Measurements from ENCODE around the gene CHIC2. TPM values are rescaled to one million over a fixed set of nuclear protein-coding genes. Genes with fewer than 3 reads are reported as not detected.
A peak's percentile ranks its signal among the peaks of the same experiment; 100 is the strongest.

Gene CHIC2
- total and polyA plus RNA-seq, 2 of the 8 experiments (the other 6 are each of a cell fraction or from before 2014, with no cell fraction given): 4.5 to 10.9 TPM

DNA sequence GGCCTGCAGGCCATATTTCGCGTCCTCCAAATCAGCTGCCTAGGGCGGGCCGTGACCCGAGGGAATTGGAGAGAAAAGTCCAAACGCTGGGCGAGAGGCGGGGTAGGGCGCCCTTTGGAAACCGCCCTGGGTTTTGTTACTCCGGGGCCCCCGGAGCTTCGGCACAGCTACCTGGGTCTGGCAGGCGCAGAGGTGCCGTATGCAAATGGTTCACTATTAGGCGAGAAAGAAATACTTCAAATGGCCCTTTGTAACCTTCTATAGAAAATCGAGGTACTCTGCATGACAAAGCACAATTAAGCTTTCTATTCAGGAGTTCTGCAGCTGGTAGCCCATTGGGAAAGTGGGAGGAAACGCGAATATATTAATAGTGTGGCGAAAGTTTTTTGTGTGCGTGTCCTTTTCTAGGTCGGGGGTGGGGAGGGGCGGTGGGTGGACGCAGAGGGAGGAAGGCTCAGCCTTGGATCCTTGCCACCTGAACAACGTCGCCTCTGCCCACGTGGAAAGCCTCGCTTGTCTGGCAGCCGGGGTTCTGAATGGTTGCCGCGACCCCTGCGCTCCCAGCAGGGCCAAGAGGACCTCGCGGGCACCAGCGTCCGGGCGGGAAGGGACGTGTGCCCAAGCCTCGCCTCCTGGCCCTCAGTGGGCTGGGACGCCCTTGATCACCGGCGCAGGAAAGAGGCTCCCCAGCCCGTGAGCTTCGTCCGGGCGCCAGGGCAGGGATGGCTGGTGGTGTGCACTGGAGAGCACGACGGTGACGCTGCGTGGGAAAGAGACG is 45.0 kb upstream of the CHIC2 start:
- peak overlapping the region; percentile 47 for H2BK120ac ChIP-seq (replicated peaks; ENCODE audit: low read depth, low read length)
- DNase-seq (ENCODE audit: low read depth in 1 of 2, low spot score in 2 of 2) (peak in 1 of 2 experiments; percentile 60), FAIRE-seq (no peak)
- H3K36me3 ChIP-seq (ENCODE audit: control insufficient read depth in 2 of 4, insufficient read depth in 4 of 4, low read length in 3 of 4): no peaks in the 10 kb centered on the region
- no peaks in the 10 kb centered on the region for H3K79me1 ChIP-seq (ENCODE audit: low read depth, low read length)
- H4K5ac ChIP-seq (ENCODE audit: insufficient read length, low read depth, low read length): no peak overlapping the region
- H3K4me3 ChIP-seq (ENCODE audit: extremely low read depth in 1 of 4, insufficient read depth in 2 of 4, low read depth in 3 of 4, low read length in 4 of 4): peak overlapping the region; percentile 23 to 54 (median 37); a peak in 7 of 8 replicates
- peak overlapping the region; percentile 75; the same call in 1 of the 2 replicates for H2BK15ac ChIP-seq (ENCODE audit: low read length)
- 3% methylated on average over 32 of the region's 51 CpGs; no CpG with 5 or more reads in 1 of the 2 experiments for WGBS, 2 experiments (ENCODE audit: extremely low coverage in 1 of 2, insufficient coverage in 1 of 2, insufficient read length in 1 of 2, insufficient replicate concordance in 2 of 2, low coverage in 1 of 2, low lambda C conversion rate in 2 of 2, missing lambda C conversion rate in 1 of 2)
- ChIA-PET CTCF (ENCODE audit: partially characterized antibody) (interaction anchor here (0.6 to 8.6 kb wide), 7 partner anchors 10 to 582 kb away, joined by 3 to 62 read pairs (median 4); no protein-coding TSS in a partner anchor), POLR2A (ENCODE audit: partially characterized antibody) (interaction anchor here (0.7 to 3.5 kb wide), 5 partner anchors 10 to 125 kb away, joined by 4 to 16 read pairs (median 4); partner anchors contain the start of gene GSX2)
- H3K9me3 ChIP-seq (ENCODE audit: insufficient read depth in 2 of 2, low read depth in 1 of 2, low read length in 1 of 2): no peaks in the 10 kb centered on the region
- H3K4ac ChIP-seq (replicated peaks; ENCODE audit: insufficient read length, low read depth, low read length): peak overlapping the region; percentile 5
- H3K4me2 ChIP-seq (ENCODE audit: insufficient read depth in 1 of 2, low read depth in 2 of 2, low read length in 2 of 2): peak overlapping the region; percentile 89 to 91
- H3K14ac ChIP-seq (ENCODE audit: insufficient read length): no peak overlapping the region
- peak overlapping the region; percentile 82 for H2BK12ac ChIP-seq (ENCODE audit: low read depth, low read length)
- peak overlapping the region; percentile 43 for H2AFZ ChIP-seq (ENCODE audit: low read length)
- no peak overlapping the region for H3K23ac ChIP-seq (ENCODE audit: insufficient read length)
- peak overlapping the region; percentile 66; the same call in 1 of the 2 replicates for H2BK20ac ChIP-seq (ENCODE audit: low read length)
- H3K23me2 ChIP-seq (ENCODE audit: low read depth, low read length): peaks cover 13% of the 10 kb centered on the region; the same call in 1 of the 2 replicates
- H3K56ac ChIP-seq (replicated peaks; ENCODE audit: insufficient read length, low read depth, low read length): no peak overlapping the region
- H4K20me1 ChIP-seq (replicated peaks in 1 of 2; ENCODE audit: control insufficient read depth in 1 of 2, insufficient read depth in 2 of 2, low read length in 2 of 2): peaks cover 0 to 6% of the 10 kb centered on the region in 2 experiments
- H2AK5ac ChIP-seq (ENCODE audit: low read depth, low read length): no peak overlapping the region
- H2BK5ac ChIP-seq (ENCODE audit: low read depth, low read length): peak overlapping the region; percentile 84; the same call in 1 of the 2 replicates
- H4K91ac ChIP-seq (replicated peaks; ENCODE audit: insufficient read length, low read length): peak overlapping the region; percentile 61
- H3K27me3 ChIP-seq (replicated peaks in 1 of 4; ENCODE audit: control insufficient read depth in 3 of 4, extremely low read depth in 1 of 4, insufficient read depth in 3 of 4, low read length in 3 of 4): peaks cover 27 to 64% (median 53%) of the 10 kb centered on the region in 4 experiments
- H3K4me1 ChIP-seq (replicated peaks in 1 of 4; ENCODE audit: control insufficient read depth in 3 of 4, insufficient read depth in 4 of 4, low read length in 3 of 4): peaks cover 4 to 19% (median 13%) of the 10 kb centered on the region in 4 experiments
- no peak overlapping the region for H3K9ac ChIP-seq (replicated peaks in 1 of 4; ENCODE audit: extremely low read depth in 1 of 4, low read depth in 3 of 4, low read length in 3 of 4)
- peak overlapping the region; percentile 96 for H3K18ac ChIP-seq (ENCODE audit: extremely low read depth, low read length)
- peak overlapping the region; percentile 66 for H4K8ac ChIP-seq (ENCODE audit: extremely low read depth, insufficient read depth, low read length)
- H3K79me2 ChIP-seq (ENCODE audit: control insufficient read depth in 1 of 2, insufficient read depth in 2 of 2, low read length in 2 of 2): no peaks in the 10 kb centered on the region
- no peak overlapping the region for H3K27ac ChIP-seq (ENCODE audit: low read depth, low read length)
- TF ChIP-seq KDM1A (IDR thresholded peaks at IDR 0.05; ENCODE audit: borderline replicate concordance, low read length): 0 out of 2 replicates have a peak, but pooled peaks have one; percentile 1
- TF ChIP-seq RAD21 (IDR thresholded peaks at IDR 0.05 in 1 of 2, conservative IDR thresholded peaks at IDR 0.05 in 1 of 2; ENCODE audit: low read depth in 2 of 2, low read length in 2 of 2): no peak
- no peak for TF ChIP-seq SP4 (IDR thresholded peaks at IDR 0.05; ENCODE audit: low read length)
- TF ChIP-seq SIN3A (conservative IDR thresholded peaks at IDR 0.05 in 1 of 2, IDR thresholded peaks at IDR 0.05 in 1 of 2; ENCODE audit: low read depth in 1 of 2, low read length in 2 of 2): no peak
- TF ChIP-seq EZH2 (IDR thresholded peaks at IDR 0.05; ENCODE audit: low read depth, low read length, severe bottlenecking): peak; percentile 45
- no peak for TF ChIP-seq TAF7 (optimal IDR thresholded peaks at IDR 0.05; ENCODE audit: borderline replicate concordance, low read depth, low read length)
- TF ChIP-seq, protein P1, sequence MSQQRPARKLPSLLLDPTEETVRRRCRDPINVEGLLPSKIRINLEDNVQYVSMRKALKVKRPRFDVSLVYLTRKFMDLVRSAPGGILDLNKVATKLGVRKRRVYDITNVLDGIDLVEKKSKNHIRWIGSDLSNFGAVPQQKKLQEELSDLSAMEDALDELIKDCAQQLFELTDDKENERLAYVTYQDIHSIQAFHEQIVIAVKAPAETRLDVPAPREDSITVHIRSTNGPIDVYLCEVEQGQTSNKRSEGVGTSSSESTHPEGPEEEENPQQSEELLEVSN (IDR thresholded peaks at IDR 0.05): peak; percentile 88
- TF ChIP-seq SRF (IDR thresholded peaks at IDR 0.05; ENCODE audit: low read depth, low read length): no peak
- no peak for TF ChIP-seq CBX8 (IDR thresholded peaks at IDR 0.05; ENCODE audit: borderline replicate concordance, low read depth, low read length)
- no peak for TF ChIP-seq CHD1 (IDR thresholded peaks at IDR 0.05; ENCODE audit: low read depth, low read length)

Data from H1 (cell line).